B cell (primary cell): ENCODE results near the gene L2HGDH.

Source experiments
- CTCF ChIP-seq: fragments of 200-600 bp; IDR thresholded peaks from one replicate; pipeline ENCODE4 v1.8.0; 2022; ENCODE audit warnings: antibody characterized with exemption, mild to moderate bottlenecking
- EZH2 ChIP-seq: IDR thresholded peaks from 2 replicates; pipeline ENCODE4 v1.6.1; 2012; ENCODE audit warnings: borderline replicate concordance, low read depth, mild to moderate bottlenecking, moderate library complexity, low read length; ENCODE audit not compliant: insufficient read depth, poor library complexity, severe bottlenecking

GRCh38 chr14:50265029-50265428 is 47.0 kb downstream of the L2HGDH start:
- TF ChIP-seq CTCF, result no peak
- no peak for TF ChIP-seq EZH2
